COLO829 (cell line): ENCODE measurements around the gene RAD51.

Experiments
- DNase-seq: peaks from one replicate; pipeline ENCODE4 v3.0.0; 2012; ENCODE audit warnings: low spot score

RAD51 gene

DNA sequence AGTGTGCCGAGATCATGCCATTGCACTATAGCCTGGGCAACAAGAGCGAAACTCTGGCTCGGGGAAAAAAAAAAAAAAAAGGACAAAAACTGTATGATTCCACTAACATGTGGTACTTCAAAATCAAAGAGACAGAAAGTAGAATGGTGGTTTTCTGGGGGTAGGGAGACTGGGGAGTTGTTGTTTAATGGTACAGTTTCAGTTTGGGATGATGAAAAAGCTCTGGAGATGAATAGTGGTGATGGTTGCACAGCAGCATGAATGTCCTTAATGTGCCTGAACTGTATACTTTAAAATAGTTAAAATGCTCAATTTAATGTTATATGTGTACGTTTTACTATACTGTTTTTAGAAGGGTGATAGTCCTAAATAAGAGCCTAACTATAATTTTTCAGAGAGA is 27.4 kb downstream of the RAD51 start:
- DNase-seq: no peak

DNA sequence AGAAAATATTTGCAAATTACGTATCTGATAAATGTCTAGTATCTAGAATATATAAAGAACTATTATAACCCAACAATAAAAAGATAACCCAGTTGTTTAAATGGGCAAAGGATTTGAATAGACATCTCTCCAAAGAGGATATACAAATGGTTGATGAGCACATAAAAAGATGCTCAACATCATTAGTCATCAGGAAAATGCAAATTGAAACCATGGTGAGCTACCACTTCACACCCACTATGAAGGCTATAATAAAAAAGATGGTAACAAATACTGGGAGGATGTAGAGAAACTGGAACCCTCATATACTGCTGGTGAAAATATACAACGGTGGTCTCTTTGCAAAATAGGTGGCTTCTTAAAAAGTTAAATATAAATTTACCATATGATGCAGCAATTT is 28.0 kb downstream of the RAD51 start:
- DNase-seq: no peak

DNA sequence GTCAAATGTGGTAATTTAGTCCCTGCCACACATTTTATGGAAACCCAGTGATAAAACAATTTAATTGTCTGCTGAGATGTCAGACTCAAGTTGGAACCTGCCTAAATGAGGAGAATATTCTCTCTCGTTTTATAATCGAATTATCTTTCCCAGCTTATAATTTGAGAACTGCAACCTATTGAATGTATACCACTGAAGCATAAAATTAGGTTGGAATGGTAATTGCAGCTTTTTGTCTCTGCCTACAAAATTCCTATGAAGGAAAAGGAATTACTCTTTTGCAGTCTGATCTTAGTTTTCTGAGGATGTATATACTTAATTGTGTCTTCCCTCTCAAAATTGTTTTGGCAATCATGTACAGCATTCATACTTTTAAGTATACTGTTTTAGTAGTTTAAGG is 28.9 kb downstream of the RAD51 start:
- no peak for DNase-seq

DNA sequence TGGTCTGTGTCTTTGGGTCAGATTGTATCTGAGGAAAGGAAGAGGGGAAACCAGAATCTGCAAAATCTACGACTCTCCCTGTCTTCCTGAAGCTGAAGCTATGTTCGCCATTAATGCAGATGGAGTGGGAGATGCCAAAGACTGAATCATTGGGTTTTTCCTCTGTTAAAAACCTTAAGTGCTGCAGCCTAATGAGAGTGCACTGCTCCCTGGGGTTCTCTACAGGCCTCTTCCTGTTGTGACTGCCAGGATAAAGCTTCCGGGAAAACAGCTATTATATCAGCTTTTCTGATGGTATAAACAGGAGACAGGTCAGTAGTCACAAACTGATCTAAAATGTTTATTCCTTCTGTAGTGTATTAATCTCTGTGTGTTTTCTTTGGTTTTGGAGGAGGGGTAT is 36.1 kb downstream of the RAD51 start:
- DNase-seq: no peak

DNA sequence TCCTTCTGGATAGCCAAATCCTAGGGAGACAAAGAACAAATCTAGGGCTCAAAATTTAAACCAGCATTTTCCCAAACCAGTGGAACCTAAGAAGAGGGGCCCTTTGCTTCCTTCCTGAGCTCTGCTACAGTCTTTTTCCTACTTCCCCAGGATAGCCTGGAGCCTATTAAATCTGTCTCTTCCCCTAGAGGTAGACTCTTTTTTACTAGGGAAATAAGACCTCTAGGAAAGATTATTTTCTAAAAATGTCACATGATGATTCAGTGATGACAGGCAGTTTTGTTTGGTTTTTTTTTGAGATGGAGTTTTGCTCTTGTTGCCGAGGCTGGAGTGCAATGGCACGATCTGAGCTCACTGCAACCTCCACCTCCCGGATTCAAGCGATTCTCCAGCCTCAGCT is 41.6 kb downstream of the RAD51 start:
- DNase-seq: no peak

DNA sequence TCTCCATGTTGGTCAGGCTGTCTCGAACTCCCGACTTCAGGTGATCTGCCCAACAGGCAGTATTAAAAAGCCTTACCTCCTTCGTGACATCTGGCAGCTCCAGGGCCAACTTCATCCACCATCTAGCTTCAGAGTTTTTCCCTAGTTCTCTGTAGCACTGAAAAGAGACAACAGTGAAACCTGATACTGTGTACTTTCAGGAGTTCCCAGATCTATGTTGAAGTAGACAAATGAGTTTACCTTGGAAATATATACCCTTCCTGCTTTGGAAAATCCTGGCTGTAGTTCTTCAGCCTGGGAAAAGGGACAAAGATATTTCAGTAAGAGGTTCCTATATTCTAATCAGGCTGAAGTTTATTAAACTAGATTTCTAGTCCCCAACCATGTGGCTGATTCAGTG is 42.1 kb downstream of the RAD51 start:
- DNase-seq: no peak

DNA sequence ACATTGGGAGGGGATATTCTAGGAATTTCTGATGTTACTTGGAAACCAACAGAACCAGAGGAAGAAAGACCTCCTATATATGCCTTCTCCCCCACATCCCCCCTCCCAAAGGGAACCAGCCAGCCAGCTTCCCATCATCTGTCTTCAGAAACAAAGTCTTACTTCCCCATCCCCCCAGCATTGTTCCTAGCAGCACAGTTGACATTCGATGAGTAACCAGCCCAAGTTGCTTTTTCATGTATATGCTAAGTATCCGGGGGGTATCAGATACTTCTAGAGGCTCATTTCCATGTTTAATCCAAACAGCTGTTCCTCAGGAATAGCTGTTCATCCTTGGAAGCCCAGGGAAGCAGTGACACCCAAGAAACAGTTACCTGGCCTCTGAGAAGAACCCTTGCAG is 44.1 kb downstream of the RAD51 start:
- DNase-seq: no peak

DNA sequence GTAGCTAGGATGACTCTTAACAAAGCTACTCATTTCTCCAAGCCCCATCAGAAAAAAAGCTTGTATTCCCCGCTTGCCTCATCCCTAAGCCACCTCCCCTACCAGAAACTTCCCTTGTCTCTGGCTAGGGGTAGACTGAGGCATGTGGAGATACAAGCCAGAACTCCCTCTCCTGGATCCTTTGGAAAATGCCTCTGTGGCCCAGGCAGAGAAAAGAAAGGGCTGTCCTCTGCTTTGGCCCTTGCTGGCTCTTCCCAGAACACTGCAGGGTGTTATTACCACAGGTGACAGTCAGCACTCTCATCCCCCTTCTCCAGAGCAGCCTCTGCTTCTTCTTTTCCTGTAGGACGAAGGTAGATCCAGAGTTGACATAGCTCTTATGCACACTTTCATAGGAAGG is 44.9 kb downstream of the RAD51 start:
- DNase-seq: no peak

DNA sequence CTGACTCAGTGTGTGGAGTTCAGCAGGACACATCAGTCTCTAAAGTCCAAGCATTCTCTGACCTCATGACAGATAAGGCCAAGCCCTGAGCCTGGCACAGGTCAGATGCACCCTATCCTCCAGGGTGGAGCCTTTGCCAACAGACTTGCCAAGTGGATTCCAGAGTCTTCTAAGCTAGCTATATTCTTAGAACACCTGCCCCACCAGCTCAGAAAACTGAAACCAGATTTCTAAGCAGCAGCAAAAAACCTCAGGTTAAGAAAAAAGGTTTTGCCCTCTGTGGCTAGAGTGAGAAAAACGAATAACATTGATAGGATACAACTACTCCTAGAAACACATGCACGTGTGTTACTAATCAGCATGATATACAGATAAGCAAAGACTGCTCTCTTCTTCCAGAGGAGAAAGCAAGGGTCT is 48.5 kb downstream of the RAD51 start:
- DNase-seq: no peak

DNA sequence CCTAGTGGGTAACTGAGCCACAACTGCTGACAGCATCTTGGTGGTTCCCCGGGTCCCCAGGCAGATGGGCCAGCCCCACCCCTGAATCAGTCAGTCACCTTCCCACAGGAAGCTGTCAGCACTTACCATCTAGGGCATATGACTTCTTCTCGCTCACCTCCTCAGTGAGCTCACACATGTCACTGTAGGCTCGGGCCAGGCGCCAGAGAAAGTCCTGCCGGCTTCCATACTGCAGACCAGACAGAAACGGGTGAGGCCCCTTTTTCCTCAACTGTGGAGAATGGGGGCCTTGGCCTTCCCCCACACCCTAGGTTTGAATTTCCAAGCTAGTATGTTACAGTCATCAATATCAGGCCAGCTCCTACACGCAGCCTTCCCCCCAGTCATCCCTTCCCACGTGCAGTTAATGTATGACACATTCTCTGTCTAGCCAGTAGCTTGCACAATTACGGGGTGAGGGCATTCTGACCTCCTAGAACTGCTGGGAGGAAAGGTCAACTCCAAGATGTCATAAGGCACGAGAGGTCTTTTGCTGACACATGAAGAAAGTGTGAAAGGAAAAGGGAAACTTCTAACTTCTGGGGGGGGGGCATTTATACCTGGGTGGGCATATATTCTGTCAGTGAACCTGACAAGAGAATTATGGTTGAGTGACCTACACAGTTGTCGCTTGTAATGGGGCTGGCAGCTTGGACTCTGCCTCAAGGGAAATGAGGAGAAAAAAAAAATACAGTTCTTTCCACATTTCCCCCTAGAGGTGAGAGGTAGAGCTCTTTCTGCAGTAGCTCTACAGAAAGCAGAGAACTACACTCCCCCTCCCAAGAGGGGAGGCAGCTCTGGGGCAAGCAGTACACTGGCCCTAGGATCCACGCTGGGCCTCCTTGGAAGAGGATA is 49.2 kb downstream of the RAD51 start:
- DNase-seq: no peak

DNA sequence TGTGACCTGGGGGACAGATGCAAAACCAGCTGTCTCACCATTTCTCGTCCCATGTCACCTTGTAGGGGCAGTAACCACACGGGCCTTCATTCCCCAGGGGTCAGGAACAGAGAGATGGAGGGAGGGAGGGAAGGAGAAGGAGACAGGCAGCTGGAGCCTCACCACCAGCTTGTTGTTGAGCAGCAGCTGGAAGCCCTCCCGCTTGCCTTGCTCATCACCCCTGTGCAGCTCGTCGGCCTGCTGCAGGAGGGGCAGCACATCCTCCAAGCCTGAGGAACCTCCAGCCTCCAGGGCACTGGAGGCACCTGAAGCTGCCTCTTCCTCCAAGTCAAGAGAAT is 49.8 kb downstream of the RAD51 start:
- DNase-seq: no peak

DNA sequence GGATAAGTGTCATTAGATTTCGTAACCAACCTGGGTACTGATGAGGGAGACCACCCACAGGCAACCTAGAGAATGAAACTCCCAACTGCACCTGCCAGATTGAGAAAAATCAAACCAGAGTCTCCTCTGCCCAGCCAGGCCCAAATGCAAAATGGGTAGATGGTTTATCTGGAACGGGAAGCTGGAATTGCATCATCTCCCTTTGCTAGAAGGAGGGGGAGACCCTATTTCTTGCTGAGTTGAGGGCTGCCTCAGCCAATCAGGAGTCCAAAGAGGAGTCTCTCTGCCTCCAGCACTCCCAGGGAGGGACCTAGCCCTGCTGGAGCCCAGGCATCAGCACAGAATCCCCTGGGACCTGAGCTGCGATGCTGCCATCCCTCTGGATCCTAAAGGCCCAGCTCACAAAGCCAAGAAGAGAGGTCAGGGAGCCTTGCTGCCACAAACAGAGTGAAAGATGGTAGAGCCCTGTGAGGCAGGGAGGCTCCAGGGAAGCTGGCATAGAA is 52.0 kb downstream of the RAD51 start:
- DNase-seq: no peak

DNA sequence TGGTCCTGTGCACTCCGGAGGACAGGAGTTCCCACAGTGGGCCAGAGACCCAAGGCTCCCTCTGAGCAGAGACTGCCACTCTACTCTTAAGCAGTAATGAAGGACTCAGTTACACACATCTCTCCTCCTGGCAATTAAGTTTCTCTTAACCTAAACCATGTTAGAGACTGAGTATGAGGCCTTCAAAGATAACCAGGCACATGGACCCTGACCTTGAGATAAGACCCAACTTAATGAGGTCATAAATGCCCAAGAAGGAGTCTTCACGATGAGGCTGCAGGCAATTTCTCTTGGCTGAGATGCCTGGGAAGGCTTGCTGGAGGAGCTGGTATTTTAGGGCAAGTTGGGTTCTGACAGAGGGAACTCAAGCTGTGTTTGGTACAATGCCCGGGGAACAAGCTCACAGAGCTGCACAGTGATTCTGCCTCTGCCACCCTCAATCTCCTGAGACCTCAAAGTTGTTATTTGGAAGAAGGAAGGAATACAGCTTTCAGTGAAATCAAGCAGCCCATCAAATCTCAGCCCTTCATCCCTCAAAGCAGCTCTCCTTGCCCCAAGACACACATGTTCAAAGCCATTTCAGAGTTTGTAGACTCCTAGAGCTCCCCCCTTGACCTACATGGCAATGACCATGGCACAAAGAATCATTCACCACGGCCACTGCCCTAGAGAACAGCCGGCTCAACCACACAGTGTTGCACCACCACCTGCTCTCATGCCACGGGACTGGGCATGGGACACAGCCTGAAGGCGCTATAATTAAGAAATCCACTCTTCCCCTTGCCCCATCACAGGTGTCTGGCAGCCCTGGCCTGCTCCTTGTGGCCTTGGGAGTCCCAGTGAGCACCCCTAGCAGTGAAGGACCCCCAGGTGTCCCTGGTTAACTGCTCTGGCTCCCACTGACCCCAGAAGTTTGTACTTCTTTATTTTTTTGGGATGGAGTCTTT is 53.0 kb downstream of the RAD51 start:
- no peak for DNase-seq

DNA sequence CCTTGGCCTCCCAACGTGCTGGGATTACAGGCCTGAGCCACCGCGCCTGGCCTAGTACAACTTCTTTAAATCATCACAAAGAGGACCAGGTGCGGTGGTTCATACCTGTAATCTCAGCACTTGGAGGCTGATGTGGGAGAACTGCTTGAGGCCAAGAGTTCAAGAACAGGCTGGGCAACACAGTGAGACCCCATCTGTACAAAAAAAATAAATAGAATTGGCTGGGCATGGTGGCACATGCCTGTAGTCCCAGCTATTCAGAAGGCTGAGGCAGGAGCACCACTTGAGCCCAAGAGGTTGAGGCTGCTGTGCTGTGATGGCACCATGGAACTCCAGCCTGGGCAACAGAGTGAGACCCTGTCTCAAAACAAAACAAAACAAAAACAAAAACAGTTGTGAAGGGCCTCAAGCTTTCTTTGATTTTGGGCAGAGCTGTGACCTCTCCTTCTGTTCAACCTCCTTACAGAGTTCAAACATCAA is 54.2 kb downstream of the RAD51 start:
- no peak for DNase-seq

DNA sequence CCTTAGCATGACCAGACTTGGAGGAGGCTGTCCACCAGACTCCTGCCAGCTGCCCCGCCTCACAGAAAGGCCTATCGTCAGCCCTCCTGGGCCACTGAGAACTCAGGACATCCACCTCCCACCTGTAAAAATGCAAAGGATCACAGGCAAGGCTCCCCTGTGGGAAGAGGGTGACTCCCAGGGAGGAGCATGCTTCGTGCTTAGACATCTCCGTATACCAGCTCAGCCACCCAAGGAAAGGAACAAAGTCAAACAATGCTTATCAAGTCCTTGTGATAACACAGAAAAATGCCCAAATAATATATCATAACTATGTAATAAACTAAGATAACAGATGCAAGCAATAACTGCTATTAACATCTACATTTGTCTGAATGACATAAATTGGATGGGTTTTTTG is 55.9 kb downstream of the RAD51 start:
- DNase-seq: no peak

DNA sequence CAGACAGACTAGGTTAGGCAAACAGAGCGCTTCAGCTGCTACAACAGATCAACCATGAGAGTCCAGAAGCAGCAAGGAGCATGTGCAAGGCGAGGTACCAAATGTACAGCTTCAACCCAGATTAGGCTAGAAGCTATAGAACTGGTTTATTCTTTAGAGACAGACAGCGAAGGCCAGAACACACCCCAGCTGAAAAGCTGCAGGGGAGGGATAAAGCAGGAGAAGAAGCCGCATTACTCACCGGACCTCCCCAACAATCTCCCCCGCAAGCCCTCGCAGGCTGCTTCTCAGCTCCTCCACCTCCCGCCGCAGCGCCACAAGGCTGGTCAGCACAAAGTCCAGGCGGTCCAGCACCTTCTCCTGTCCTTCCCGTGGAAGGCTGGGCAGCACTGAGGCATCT is 56.8 kb downstream of the RAD51 start:
- DNase-seq: no peak

DNA sequence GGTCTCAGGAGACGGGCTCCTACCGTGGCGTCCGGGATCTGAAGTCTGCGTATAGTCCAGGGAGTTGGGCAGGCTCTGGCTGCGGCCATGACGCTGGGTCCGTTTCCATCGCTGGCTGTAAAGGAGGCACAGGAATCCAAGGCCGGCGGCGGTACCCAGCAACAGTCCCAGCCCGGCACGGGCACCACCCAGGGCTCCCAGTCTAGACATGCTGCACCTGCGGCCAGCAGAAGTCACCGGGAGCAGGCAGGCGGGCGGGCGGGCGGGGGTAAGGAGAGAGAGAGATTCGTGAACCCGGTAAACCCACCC is 59.6 kb downstream of the RAD51 start:
- DNase-seq: no peak

DNA sequence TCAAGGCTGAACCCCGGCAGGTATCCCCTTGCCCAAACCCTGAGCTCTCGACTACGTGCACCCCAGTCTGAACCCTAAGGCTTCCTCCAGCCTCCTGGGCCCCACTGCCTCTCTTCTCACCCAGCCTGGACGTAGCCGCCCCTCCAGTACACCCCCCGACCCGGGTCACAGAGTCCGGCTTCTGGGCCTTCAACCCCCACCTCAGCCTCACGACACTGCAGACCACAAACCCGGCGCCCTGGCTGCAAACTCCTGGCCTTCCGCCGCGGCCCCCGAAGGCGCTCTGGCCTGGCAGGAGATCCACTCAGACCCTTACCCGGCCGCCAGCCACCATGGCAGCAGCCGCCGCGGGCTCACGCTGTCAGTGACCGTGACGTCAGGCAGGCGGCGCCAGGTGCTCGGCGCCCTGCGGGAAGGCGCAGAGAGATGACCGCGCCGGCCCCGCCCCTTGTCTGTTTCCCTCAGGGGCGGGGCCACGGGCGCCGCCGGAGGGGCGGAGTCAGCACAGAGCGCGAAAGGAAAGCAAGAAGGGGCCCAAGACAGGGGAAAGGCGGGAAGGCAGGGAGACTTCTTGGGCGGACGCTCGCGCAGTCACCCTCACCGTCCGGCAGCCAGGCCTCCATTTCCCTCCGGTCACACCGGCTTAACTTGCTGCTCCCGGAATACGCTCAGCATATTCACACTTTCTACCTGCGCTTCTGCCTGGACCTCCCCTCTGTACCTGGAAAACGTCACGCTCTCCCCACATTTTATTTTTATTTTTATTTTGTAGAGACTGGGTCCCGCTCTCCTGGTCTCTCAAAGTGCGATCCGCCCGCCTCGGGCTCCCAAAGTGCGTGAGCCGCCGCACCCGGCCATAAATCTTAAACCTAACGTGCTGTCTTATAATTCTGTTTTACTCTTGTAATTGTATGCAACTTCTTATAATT is 60.2 kb downstream of the RAD51 start, which contains the start of gene RMDN3:
Gene RMDN3 (minus strand): TSS at position 372 of the 929 bp plus-strand sequence. CDS start 471 bp downstream, outside the sequence.
- DNase-seq: peak; percentile 75

DNA sequence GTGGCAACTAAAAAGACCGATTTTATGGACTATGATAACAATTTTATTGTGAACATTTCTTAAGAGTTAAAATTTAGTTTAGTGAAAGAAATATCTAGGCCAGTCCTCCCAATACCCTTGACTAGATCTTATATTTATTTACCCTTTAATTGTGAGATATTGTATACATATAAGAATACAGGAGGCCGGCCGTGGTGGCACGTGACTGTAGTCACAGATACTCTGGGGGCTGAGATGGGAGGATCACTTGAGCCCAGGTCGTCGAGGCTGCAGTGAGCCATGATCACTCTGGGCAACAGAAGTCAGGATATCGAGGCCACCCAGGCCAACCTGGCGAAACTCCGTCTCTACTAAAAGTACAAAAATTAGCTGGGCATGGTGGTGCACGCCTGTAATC is 60.8 kb downstream of the RAD51 start:
- no peak for DNase-seq

DNA sequence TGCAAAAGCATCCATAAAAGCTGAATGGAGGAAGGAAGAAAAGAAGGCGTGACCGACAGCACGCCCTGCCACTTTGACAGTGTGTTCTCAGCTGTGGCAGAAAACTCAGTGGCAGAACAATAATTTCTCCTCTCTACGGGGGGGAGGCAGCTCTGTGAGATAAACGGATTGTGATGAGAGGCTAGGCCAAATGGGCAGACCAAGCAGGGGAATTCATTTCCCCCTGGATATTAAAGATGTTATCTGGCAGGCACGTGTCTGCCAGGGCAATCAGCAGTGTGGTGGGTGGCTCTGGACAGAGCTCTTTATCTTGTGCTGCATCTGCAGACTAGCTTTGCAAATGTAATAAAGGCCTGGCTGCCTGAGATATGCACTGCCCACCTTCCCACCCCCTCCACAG is 62.0 kb downstream of the RAD51 start:
- DNase-seq: no peak

DNA sequence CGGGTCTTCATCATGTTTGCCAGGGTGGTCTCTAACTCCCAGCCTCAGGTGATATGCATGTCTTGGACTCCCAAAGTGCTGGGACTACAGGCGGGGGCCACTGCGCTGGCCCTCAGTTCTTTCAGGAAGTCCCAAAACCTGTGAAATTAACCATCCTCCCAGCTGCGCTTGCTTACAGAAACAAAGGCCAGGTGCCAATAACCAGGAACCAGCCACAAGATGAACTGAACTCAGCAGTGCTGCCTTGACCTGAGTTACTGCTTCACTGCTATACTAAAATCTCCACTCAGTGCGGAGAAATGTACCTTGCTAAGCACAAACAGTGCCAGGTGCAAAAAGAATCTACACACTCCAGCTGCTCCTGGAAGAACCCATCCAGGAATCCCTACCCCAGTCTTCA is 65.0 kb downstream of the RAD51 start:
- no peak for DNase-seq
